ENCODE measurements around the gene LSMEM2.
A peak's percentile ranks its signal among the peaks of the same experiment; 100 is the strongest.
"Not testable (repeated sequence)": the region's sequence is repeated elsewhere in the genome, so short reads cannot be mapped to it uniquely, and the experiment has no call there.

The LSMEM2 gene

GRCh38 chr3:50246517-50246954 is 32.4 kb upstream of the LSMEM2 start:
- DNase-seq: no peak

GRCh38 chr3:50248387-50248786 is 30.5 kb upstream of the LSMEM2 start:
- DNase-seq: peak; percentile 79 to 87

GRCh38 chr3:50249457-50249856 is 29.4 kb upstream of the LSMEM2 start:
- no peak for DNase-seq

- DNase-seq: no peak
Observed at GRCh38 chr3:50250514-50250913, 28.4 kb upstream of the LSMEM2 start.

GRCh38 chr3:50251220-50251619 is 27.7 kb upstream of the LSMEM2 start:
- no peak for DNase-seq

- DNase-seq: no peak
Observed at GRCh38 chr3:50254577-50255250, 24.2 kb upstream of the LSMEM2 start.

- DNase-seq: peak in 1 of 2 experiments; percentile 79
Observed at GRCh38 chr3:50255251-50255615, 23.7 kb upstream of the LSMEM2 start.

- DNase-seq: peak in 1 of 2 experiments; percentile 45
Observed at GRCh38 chr3:50256978-50257890, 21.7 kb upstream of the LSMEM2 start.

- peak; percentile 33 to 73 for DNase-seq
Observed at GRCh38 chr3:50258029-50258680, 20.7 kb upstream of the LSMEM2 start.

- no peak for DNase-seq
Observed at GRCh38 chr3:50258979-50259378, 19.9 kb upstream of the LSMEM2 start.

GRCh38 chr3:50259432-50260026 is 19.4 kb upstream of the LSMEM2 start:
- DNase-seq: no peak

GRCh38 chr3:50260027-50260941 is 18.6 kb upstream of the LSMEM2 start:
- DNase-seq: peak; percentile 67 to 93

GRCh38 chr3:50260942-50261441 is 17.9 kb upstream of the LSMEM2 start:
- DNase-seq: no peak

GRCh38 chr3:50261505-50261904 is 17.4 kb upstream of the LSMEM2 start:
- no peak for DNase-seq

GRCh38 chr3:50262200-50262599 is 16.7 kb upstream of the LSMEM2 start:
- not testable (repeated sequence) for DNase-seq

- DNase-seq: no peak
Observed at GRCh38 chr3:50262778-50263177, 16.1 kb upstream of the LSMEM2 start.

GRCh38 chr3:50263478-50264382 is 15.2 kb upstream of the LSMEM2 start:
- no peak for DNase-seq

- peak; percentile 34 to 68 for DNase-seq
Observed at GRCh38 chr3:50264383-50264963, 14.4 kb upstream of the LSMEM2 start.

GRCh38 chr3:50264964-50265485 is 13.9 kb upstream of the LSMEM2 start:
- no peak for DNase-seq

- DNase-seq: no peak
Observed at GRCh38 chr3:50265571-50265970, 13.3 kb upstream of the LSMEM2 start.
